ENCODE data around the gene MKNK2. TPM values are rescaled to one million over a fixed set of nuclear protein-coding genes. Genes with fewer than 3 reads are reported as not detected.

The MKNK2 gene
- polyA plus RNA-seq, 1 donor from 2014 or later: 27.6 TPM

DNA sequence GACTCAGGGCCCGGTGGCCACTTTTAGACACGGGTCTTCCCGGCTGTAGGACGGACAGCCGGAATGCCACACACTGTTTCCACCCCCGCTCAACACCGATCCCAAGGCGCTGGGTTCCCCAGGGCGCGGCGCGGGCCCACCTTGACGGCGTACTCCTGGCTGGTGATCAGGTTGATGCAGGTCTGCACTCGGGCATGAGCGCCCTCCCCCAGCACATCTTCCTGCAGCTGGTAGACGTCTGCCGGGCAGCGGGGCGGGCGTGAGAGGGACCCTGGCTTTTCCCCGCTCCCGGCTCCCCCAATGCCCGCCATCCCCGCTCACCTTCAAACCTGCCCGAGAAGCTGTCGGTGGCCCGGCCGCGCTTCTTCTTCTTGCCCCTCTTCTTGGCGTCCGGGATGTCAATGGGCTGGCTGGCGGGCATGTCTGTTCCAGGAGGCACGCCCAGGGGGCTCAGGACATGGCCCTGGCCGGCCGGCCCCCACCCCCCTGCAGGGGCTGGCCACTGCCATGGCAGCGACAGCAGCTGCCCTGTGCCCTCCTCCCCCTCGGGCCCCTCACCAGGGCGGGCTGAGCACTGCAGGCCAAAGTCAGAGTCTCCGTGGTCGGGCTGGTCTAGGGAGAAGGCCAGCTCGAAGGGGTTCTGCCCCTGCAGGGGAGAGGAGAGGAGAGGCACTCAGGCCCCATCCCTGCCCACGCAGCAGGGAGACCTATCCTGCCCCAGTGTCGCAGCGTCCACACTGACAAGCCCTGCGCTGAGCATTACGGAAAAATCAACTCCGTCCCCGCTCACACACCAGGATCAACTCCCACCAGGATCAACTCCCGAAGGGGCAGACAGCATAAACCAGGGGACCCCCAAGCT is 4.8 kb downstream of the MKNK2 start:
- Histone ChIP-seq H3K9ac (ENCODE audit: low read length) (no peak overlapping the region), H3K4me2 (ENCODE audit: low read length) (no peak overlapping the region), H3K36me3 (ENCODE audit: insufficient read depth, low read length) (no peaks in the 10 kb centered on the region), H3F3A (ENCODE audit: insufficient read depth, low read length, poor library complexity, severe bottlenecking) (no peaks in the 10 kb centered on the region), H3K4me3 (ENCODE audit: low read length) (no peak overlapping the region), H3K27ac (ENCODE audit: low read length) (no peak overlapping the region), H3K9me3 (ENCODE audit: low read length) (no peaks in the 10 kb centered on the region), H2AFZ (ENCODE audit: low read depth, low read length) (no peak overlapping the region), H3K9me2 (ENCODE audit: insufficient read depth, low read length) (no peaks in the 10 kb centered on the region), H3K27me3 (ENCODE audit: insufficient read depth, low read depth, low read length) (no peaks in the 10 kb centered on the region), H4K20me1 (ENCODE audit: insufficient read depth) (peaks cover 6% of the 10 kb centered on the region), H3K79me2 (replicated peaks; ENCODE audit: insufficient read depth, low read length) (peaks cover 29% of the 10 kb centered on the region)
- no peak for TF ChIP-seq RAD21 (conservative IDR thresholded peaks at IDR 0.05)
- TF ChIP-seq MXI1 (conservative IDR thresholded peaks at IDR 0.05; ENCODE audit: poor library complexity, severe bottlenecking): no peak
- no peak for TF ChIP-seq POLR2AphosphoS5 (IDR thresholded peaks at IDR 0.05)
- no peak for TF ChIP-seq TAF1 (IDR thresholded peaks at IDR 0.05; ENCODE audit: low read depth)
- no peak for TF ChIP-seq SMC3 (conservative IDR thresholded peaks at IDR 0.05; ENCODE audit: poor library complexity)
- TF ChIP-seq, protein P1, sequence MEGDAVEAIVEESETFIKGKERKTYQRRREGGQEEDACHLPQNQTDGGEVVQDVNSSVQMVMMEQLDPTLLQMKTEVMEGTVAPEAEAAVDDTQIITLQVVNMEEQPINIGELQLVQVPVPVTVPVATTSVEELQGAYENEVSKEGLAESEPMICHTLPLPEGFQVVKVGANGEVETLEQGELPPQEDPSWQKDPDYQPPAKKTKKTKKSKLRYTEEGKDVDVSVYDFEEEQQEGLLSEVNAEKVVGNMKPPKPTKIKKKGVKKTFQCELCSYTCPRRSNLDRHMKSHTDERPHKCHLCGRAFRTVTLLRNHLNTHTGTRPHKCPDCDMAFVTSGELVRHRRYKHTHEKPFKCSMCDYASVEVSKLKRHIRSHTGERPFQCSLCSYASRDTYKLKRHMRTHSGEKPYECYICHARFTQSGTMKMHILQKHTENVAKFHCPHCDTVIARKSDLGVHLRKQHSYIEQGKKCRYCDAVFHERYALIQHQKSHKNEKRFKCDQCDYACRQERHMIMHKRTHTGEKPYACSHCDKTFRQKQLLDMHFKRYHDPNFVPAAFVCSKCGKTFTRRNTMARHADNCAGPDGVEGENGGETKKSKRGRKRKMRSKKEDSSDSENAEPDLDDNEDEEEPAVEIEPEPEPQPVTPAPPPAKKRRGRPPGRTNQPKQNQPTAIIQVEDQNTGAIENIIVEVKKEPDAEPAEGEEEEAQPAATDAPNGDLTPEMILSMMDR (IDR thresholded peaks at IDR 0.05; ENCODE audit: poor library complexity, severe bottlenecking): no peak
- no peak for TF ChIP-seq EZH2 (IDR thresholded peaks at IDR 0.05; ENCODE audit: borderline replicate concordance, insufficient read depth, low read length, poor library complexity, severe bottlenecking)
- no peak for TF ChIP-seq EP300 (conservative IDR thresholded peaks at IDR 0.05; ENCODE audit: poor library complexity, severe bottlenecking)
- TF ChIP-seq, protein P2, sequence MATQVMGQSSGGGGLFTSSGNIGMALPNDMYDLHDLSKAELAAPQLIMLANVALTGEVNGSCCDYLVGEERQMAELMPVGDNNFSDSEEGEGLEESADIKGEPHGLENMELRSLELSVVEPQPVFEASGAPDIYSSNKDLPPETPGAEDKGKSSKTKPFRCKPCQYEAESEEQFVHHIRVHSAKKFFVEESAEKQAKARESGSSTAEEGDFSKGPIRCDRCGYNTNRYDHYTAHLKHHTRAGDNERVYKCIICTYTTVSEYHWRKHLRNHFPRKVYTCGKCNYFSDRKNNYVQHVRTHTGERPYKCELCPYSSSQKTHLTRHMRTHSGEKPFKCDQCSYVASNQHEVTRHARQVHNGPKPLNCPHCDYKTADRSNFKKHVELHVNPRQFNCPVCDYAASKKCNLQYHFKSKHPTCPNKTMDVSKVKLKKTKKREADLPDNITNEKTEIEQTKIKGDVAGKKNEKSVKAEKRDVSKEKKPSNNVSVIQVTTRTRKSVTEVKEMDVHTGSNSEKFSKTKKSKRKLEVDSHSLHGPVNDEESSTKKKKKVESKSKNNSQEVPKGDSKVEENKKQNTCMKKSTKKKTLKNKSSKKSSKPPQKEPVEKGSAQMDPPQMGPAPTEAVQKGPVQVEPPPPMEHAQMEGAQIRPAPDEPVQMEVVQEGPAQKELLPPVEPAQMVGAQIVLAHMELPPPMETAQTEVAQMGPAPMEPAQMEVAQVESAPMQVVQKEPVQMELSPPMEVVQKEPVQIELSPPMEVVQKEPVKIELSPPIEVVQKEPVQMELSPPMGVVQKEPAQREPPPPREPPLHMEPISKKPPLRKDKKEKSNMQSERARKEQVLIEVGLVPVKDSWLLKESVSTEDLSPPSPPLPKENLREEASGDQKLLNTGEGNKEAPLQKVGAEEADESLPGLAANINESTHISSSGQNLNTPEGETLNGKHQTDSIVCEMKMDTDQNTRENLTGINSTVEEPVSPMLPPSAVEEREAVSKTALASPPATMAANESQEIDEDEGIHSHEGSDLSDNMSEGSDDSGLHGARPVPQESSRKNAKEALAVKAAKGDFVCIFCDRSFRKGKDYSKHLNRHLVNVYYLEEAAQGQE (IDR thresholded peaks at IDR 0.05; ENCODE audit: borderline replicate concordance): no peak

DNA sequence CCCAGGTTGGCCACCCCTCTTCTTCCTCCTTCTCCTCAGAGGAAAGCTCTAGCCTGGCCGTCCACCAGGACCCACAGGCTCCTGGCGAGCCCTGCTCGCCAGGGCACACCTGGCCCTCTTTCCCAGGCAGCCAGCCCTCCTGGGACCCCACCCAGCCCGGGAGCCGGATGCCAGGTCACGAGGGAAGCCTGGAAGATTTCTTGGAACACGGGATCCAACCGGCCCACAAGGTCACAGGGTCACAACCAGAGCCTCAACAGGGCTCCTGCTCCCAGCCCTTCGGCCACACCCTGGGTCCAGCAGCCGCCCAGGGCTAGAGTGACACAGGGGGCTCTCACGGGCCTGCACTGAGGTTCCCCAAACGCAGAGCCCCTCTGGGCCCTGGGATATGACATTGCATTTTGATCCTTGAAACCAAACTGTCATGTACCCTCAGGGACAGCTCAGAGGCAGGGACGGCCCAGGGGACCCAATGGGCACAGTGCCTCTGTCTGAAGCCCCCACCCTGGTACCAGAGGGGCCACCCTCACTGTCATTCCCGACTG is 5.5 kb downstream of the MKNK2 start:
- Histone ChIP-seq H4K20me1 (ENCODE audit: insufficient read depth) (peaks cover 6% of the 10 kb centered on the region), H3K27ac (ENCODE audit: low read length) (no peak overlapping the region), H3K36me3 (ENCODE audit: insufficient read depth, low read length) (no peaks in the 10 kb centered on the region)

More for the DNA sequence above, 5.5 kb downstream of the MKNK2 start:
- Histone ChIP-seq H3F3A (ENCODE audit: insufficient read depth, low read length, poor library complexity, severe bottlenecking) (no peaks in the 10 kb centered on the region), H2AFZ (ENCODE audit: low read depth, low read length) (no peak overlapping the region), H3K9me2 (ENCODE audit: insufficient read depth, low read length) (no peaks in the 10 kb centered on the region), H3K4me3 (ENCODE audit: low read length) (no peak overlapping the region), H3K27me3 (ENCODE audit: insufficient read depth, low read depth, low read length) (no peaks in the 10 kb centered on the region), H3K9ac (ENCODE audit: low read length) (no peak overlapping the region), H3K4me2 (ENCODE audit: low read length) (no peak overlapping the region), H3K79me2 (replicated peaks; ENCODE audit: insufficient read depth, low read length) (peaks cover 27% of the 10 kb centered on the region), H3K9me3 (ENCODE audit: low read length) (no peaks in the 10 kb centered on the region)
- TF ChIP-seq POLR2AphosphoS5 (IDR thresholded peaks at IDR 0.05) (no peak), EZH2 (IDR thresholded peaks at IDR 0.05; ENCODE audit: borderline replicate concordance, insufficient read depth, low read length, poor library complexity, severe bottlenecking) (no peak), RAD21 (conservative IDR thresholded peaks at IDR 0.05) (no peak), TAF1 (IDR thresholded peaks at IDR 0.05; ENCODE audit: low read depth) (no peak), EP300 (conservative IDR thresholded peaks at IDR 0.05; ENCODE audit: poor library complexity, severe bottlenecking) (no peak), SMC3 (conservative IDR thresholded peaks at IDR 0.05; ENCODE audit: poor library complexity) (no peak), MXI1 (conservative IDR thresholded peaks at IDR 0.05; ENCODE audit: poor library complexity, severe bottlenecking) (no peak)
- TF ChIP-seq, protein P1 (IDR thresholded peaks at IDR 0.05; ENCODE audit: poor library complexity, severe bottlenecking): no peak
- TF ChIP-seq, protein P2 (IDR thresholded peaks at IDR 0.05; ENCODE audit: borderline replicate concordance): no peak
